GM23338 (cell line): ENCODE measurements around the gene SMOC2. TPM values are rescaled to one million over a fixed set of nuclear protein-coding genes. Genes with fewer than 3 reads are reported as not detected.

Source experiments
- ATAC-seq: fragments of 200-7000 bp; cut with Tn5 transposase; 3 replicates; pipeline ENCODE4 v1.9.1; 2020
- DNase-seq: peaks from one replicate; pipeline ENCODE4 v3.0.0-alpha.2; 2015; ENCODE audit warnings: low spot score
- H2AFZ ChIP-seq: fragments of 200-600 bp; sonication (generic); 2 replicates; pipeline ENCODE4 v1.8.0; 2016; ENCODE audit warnings: antibody characterized with exemption, mild to moderate bottlenecking, moderate library complexity
- H3F3A ChIP-seq: fragments of 200-600 bp; sonication (generic); replicated peaks from 2 replicates; pipeline ENCODE4 v1.8.0; 2017; ENCODE audit warnings: antibody characterized with exemption, mixed run types, low read depth
- H3K27ac ChIP-seq: fragments of 200-600 bp; sonication (generic); 2 replicates; pipeline ENCODE4 v1.6.1; 2016; ENCODE audit warnings: low read depth
- H3K27me3 ChIP-seq: fragments of 200-600 bp; sonication (generic); 2 replicates; pipeline ENCODE4 v1.8.0; 2016; ENCODE audit warnings: mild to moderate bottlenecking, mixed run types, moderate library complexity; ENCODE audit not compliant: insufficient read depth
- H3K36me3 ChIP-seq: fragments of 200-600 bp; sonication (generic); 2 replicates; pipeline ENCODE4 v1.8.0; 2016; ENCODE audit warnings: mild to moderate bottlenecking; ENCODE audit not compliant: insufficient read depth
- H3K4me1 ChIP-seq: fragments of 200-600 bp; sonication (generic); 2 replicates; pipeline ENCODE4 v1.8.0; 2016; ENCODE audit warnings: mild to moderate bottlenecking, moderate library complexity; ENCODE audit not compliant: insufficient read depth
- H3K4me2 ChIP-seq: fragments of 200-600 bp; sonication (generic); 2 replicates; pipeline ENCODE4 v1.7.1; 2017; ENCODE audit warnings: mixed run types
- H3K4me3 ChIP-seq: fragments of 200-600 bp; sonication (generic); 2 replicates; pipeline ENCODE4 v1.6.1; 2016; ENCODE audit warnings: mixed run types
- H3K79me2 ChIP-seq: fragments of 200-600 bp; sonication (generic); replicated peaks from 2 replicates; pipeline ENCODE4 v1.8.0; 2017; ENCODE audit warnings: mild to moderate bottlenecking; ENCODE audit not compliant: insufficient read depth
- H3K9me2 ChIP-seq: fragments of 200-600 bp; sonication (generic); 2 replicates; pipeline ENCODE4 v1.8.0; 2017; ENCODE audit not compliant: insufficient read depth
- H4K20me1 ChIP-seq: fragments of 200-600 bp; sonication (generic); replicated peaks from 2 replicates; pipeline ENCODE4 v1.8.0; 2017; ENCODE audit warnings: mild to moderate bottlenecking; ENCODE audit not compliant: insufficient read depth
- H3K27ac Mint-ChIP-seq: 2 replicates; pipeline ENCODE4 v1.8.0; 2020; ENCODE audit warnings: inconsistent platforms, mild to moderate bottlenecking, moderate library complexity, mixed read lengths
- H3K27me3 Mint-ChIP-seq: 3 replicates; pipeline ENCODE4 v1.8.0; 2022; ENCODE audit warnings: low read depth, mild to moderate bottlenecking, moderate library complexity, mixed read lengths, inconsistent platforms; ENCODE audit not compliant: insufficient read depth, poor library complexity
- H3K36me3 Mint-ChIP-seq: 3 replicates; pipeline ENCODE4 v1.8.0; 2021; ENCODE audit warnings: low read depth, mild to moderate bottlenecking, inconsistent platforms, moderate library complexity, mixed read lengths
- H3K4me1 Mint-ChIP-seq: 3 replicates; pipeline ENCODE4 v1.8.0; 2020; ENCODE audit warnings: mild to moderate bottlenecking, inconsistent platforms, mixed read lengths
- H3K4me3 Mint-ChIP-seq: 3 replicates; pipeline ENCODE4 v1.8.0; 2021; ENCODE audit warnings: moderate library complexity, mild to moderate bottlenecking, inconsistent platforms, mixed read lengths
- H3K9me3 Mint-ChIP-seq: 3 replicates; pipeline ENCODE4 v1.8.0; 2020; ENCODE audit warnings: moderate library complexity, mild to moderate bottlenecking, inconsistent platforms, mixed read lengths
- CTCF ChIP-seq, 2 experiments: fragments of 200-600 bp in 1 of 2; sonication (generic) in 1 of 2; conservative IDR thresholded peaks; 2 replicates each; pipeline versions ENCODE4 v1.5.1 to v1.6.1; 2016 to 2017; ENCODE audit warnings: antibody characterized with exemption in 2 of 2, low read depth in 2 of 2, mild to moderate bottlenecking in 2 of 2, moderate library complexity in 1 of 2
- EZH2phosphoT487 ChIP-seq: fragments of 200-600 bp; sonication (generic); IDR thresholded peaks from one replicate; pipeline ENCODE4 v1.8.1; 2018; ENCODE audit warnings: antibody characterized with exemption; ENCODE audit not compliant: unreplicated experiment
- POLR2AphosphoS5 ChIP-seq: IDR thresholded peaks from 2 replicates; pipeline ENCODE4 v1.6.1; 2016; ENCODE audit warnings: antibody characterized with exemption, low read depth
- STAT1 ChIP-seq: IDR thresholded peaks from one replicate; pipeline ENCODE4 v1.6.1; 2016; ENCODE audit warnings: antibody characterized with exemption; ENCODE audit not compliant: unreplicated experiment
- ZNF114 ChIP-seq: fragments of 250-450 bp; sonication (Bioruptor Pico); IDR thresholded peaks from 2 replicates; pipeline ENCODE4 v1.5.0; 2020; ENCODE audit warnings: mild to moderate bottlenecking, moderate library complexity
- polyA plus RNA-seq: library from polyadenylated mRNA; unstranded; fragments of >200 nt; fragmentation: Nextera tagmentation; extraction: Ambion mirVana; gene quantifications from 2 replicates; pipeline ENCODE4 v1.2.1, GENCODE V29; 2016
- total RNA-seq: library from RNA; depleted of rRNA; stranded (reverse); fragments of >200 nt; shearing (Covaris generic); gene quantifications from 2 replicates; pipeline ENCODE4 v1.2.3, GENCODE V29; 2014
- TF ChIP-seq, protein P1 (sequence below): IDR thresholded peaks from one replicate; pipeline ENCODE4 v1.6.1; 2018; ENCODE audit warnings: antibody characterized with exemption; ENCODE audit not compliant: unreplicated experiment
- TF ChIP-seq, protein P2 (sequence below): fragments of 250-450 bp; sonication (Bioruptor Pico); IDR thresholded peaks from 2 replicates; pipeline ENCODE4 v1.5.0; 2020; ENCODE audit warnings: mild to moderate bottlenecking, moderate library complexity

The SMOC2 gene
- total and polyA plus RNA-seq, 2 experiments from 2014 or later: 4.3 to 6.5 TPM

- TF ChIP-seq, protein P1, sequence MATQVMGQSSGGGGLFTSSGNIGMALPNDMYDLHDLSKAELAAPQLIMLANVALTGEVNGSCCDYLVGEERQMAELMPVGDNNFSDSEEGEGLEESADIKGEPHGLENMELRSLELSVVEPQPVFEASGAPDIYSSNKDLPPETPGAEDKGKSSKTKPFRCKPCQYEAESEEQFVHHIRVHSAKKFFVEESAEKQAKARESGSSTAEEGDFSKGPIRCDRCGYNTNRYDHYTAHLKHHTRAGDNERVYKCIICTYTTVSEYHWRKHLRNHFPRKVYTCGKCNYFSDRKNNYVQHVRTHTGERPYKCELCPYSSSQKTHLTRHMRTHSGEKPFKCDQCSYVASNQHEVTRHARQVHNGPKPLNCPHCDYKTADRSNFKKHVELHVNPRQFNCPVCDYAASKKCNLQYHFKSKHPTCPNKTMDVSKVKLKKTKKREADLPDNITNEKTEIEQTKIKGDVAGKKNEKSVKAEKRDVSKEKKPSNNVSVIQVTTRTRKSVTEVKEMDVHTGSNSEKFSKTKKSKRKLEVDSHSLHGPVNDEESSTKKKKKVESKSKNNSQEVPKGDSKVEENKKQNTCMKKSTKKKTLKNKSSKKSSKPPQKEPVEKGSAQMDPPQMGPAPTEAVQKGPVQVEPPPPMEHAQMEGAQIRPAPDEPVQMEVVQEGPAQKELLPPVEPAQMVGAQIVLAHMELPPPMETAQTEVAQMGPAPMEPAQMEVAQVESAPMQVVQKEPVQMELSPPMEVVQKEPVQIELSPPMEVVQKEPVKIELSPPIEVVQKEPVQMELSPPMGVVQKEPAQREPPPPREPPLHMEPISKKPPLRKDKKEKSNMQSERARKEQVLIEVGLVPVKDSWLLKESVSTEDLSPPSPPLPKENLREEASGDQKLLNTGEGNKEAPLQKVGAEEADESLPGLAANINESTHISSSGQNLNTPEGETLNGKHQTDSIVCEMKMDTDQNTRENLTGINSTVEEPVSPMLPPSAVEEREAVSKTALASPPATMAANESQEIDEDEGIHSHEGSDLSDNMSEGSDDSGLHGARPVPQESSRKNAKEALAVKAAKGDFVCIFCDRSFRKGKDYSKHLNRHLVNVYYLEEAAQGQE: no peak
These were observed 184.6 kb downstream of the SMOC2 start (continued) for GRCh38 chr6:168625602-168626001.

DNA sequence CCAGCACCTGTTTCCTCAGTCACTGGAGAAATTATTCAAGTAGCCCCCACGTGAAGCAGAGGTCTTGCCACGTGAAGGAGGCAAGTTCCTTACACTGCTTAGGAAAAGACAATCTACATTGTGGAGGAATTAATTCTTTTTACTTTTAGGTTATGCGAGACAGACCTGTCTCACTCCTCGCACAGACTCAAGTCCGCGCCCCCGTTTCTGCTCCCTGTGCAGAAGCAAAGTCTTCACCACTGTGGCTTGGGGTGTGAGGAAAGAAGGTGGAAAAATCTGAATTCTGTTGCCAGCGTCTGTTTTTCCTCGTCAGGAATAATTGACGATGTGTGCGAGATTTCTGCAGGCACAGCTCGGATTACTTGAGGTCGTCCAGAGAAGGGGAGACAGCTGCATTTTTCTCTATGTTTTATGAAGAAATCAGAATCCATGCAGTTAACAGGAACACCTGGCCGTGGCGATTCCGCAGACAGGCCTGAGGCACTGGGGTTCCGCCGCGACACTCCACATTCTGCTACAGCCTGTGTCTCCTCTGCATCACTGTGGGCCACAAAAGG lies 185.1 kb downstream of the SMOC2 start:
- no peaks in the 10 kb centered on the region for H3K9me2 ChIP-seq
- H3K4me3 Mint-ChIP-seq: no peak overlapping the region
- peaks cover 5% of the 10 kb centered on the region for H3K27me3 Mint-ChIP-seq
- no peaks in the 10 kb centered on the region for H3K27me3 ChIP-seq
- H2AFZ ChIP-seq: no peak overlapping the region; the same call in 1 of the 2 replicates
- H4K20me1 ChIP-seq: no peaks in the 10 kb centered on the region
- H3K27ac Mint-ChIP-seq: no peak overlapping the region
- no peaks in the 10 kb centered on the region for H3K79me2 ChIP-seq
- H3K4me1 Mint-ChIP-seq: peaks cover 15% of the 10 kb centered on the region
- H3K27ac ChIP-seq: no peak overlapping the region
- DNase-seq: no peak
- no peak overlapping the region for H3K4me3 ChIP-seq
- no peaks in the 10 kb centered on the region for H3K36me3 ChIP-seq
- no peak for ATAC-seq
- H3K4me2 ChIP-seq: no peak overlapping the region
- H3K9me3 Mint-ChIP-seq: peaks cover 6% of the 10 kb centered on the region; the same call in 1 of the 3 replicates
- H3K4me1 ChIP-seq: peaks cover 2% of the 10 kb centered on the region
- no peaks in the 10 kb centered on the region for H3F3A ChIP-seq
- no peaks in the 10 kb centered on the region; the same call in 2 of the 3 replicates for H3K36me3 Mint-ChIP-seq
- TF ChIP-seq EZH2phosphoT487: no peak
- no peak for TF ChIP-seq ZNF114 (CRISPR knock-in tag)
- no peak for TF ChIP-seq STAT1
- no peak for TF ChIP-seq CTCF (conservative IDR thresholded peaks at IDR 0.05; ENCODE audit: low read depth in 2 of 2)
- TF ChIP-seq, protein P1: no peak
- TF ChIP-seq, protein P2, sequence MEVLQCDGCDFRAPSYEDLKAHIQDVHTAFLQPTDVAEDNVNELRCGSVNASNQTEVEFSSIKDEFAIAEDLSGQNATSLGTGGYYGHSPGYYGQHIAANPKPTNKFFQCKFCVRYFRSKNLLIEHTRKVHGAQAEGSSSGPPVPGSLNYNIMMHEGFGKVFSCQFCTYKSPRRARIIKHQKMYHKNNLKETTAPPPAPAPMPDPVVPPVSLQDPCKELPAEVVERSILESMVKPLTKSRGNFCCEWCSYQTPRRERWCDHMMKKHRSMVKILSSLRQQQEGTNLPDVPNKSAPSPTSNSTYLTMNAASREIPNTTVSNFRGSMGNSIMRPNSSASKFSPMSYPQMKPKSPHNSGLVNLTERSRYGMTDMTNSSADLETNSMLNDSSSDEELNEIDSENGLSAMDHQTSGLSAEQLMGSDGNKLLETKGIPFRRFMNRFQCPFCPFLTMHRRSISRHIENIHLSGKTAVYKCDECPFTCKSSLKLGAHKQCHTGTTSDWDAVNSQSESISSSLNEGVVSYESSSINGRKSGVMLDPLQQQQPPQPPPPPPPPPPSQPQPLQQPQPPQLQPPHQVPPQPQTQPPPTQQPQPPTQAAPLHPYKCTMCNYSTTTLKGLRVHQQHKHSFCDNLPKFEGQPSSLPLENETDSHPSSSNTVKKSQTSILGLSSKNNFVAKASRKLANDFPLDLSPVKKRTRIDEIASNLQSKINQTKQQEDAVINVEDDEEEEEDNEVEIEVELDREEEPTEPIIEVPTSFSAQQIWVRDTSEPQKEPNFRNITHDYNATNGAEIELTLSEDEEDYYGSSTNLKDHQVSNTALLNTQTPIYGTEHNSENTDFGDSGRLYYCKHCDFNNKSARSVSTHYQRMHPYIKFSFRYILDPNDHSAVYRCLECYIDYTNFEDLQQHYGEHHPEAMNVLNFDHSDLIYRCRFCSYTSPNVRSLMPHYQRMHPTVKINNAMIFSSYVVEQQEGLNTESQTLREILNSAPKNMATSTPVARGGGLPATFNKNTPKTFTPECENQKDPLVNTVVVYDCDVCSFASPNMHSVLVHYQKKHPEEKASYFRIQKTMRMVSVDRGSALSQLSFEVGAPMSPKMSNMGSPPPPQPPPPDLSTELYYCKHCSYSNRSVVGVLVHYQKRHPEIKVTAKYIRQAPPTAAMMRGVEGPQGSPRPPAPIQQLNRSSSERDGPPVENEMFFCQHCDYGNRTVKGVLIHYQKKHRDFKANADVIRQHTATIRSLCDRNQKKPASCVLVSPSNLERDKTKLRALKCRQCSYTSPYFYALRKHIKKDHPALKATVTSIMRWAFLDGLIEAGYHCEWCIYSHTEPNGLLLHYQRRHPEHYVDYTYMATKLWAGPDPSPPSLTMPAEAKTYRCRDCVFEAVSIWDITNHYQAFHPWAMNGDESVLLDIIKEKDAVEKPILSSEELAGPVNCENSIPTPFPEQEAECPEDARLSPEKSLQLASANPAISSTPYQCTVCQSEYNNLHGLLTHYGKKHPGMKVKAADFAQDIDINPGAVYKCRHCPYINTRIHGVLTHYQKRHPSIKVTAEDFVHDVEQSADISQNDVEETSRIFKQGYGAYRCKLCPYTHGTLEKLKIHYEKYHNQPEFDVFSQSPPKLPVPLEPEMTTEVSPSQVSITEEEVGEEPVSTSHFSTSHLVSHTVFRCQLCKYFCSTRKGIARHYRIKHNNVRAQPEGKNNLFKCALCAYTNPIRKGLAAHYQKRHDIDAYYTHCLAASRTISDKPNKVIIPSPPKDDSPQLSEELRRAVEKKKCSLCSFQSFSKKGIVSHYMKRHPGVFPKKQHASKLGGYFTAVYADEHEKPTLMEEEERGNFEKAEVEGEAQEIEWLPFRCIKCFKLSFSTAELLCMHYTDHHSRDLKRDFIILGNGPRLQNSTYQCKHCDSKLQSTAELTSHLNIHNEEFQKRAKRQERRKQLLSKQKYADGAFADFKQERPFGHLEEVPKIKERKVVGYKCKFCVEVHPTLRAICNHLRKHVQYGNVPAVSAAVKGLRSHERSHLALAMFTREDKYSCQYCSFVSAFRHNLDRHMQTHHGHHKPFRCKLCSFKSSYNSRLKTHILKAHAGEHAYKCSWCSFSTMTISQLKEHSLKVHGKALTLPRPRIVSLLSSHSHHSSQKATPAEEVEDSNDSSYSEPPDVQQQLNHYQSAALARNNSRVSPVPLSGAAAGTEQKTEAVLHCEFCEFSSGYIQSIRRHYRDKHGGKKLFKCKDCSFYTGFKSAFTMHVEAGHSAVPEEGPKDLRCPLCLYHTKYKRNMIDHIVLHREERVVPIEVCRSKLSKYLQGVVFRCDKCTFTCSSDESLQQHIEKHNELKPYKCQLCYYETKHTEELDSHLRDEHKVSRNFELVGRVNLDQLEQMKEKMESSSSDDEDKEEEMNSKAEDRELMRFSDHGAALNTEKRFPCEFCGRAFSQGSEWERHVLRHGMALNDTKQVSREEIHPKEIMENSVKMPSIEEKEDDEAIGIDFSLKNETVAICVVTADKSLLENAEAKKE (CRISPR knock-in tag): no peak
- TF ChIP-seq POLR2AphosphoS5: no peak
